Measurements from ENCODE around the gene FLCN.
"Not testable (repeated sequence)": the region's sequence is repeated elsewhere in the genome, so short reads cannot be mapped to it uniquely, and the experiment has no call there.

Gene FLCN

GRCh38 chr17:17196776-17197175, 40.2 kb downstream of the FLCN start:
- Histone ChIP-seq H3K9ac (ENCODE audit: low read length) (no peak overlapping the region), H4K20me1 (ENCODE audit: insufficient read depth, low read length) (no peaks in the 10 kb centered on the region), H3K4me1 (ENCODE audit: insufficient read depth, low read length, severe bottlenecking) (peaks cover 9% of the 10 kb centered on the region), H3K4me3 (ENCODE audit: low read depth, low read length, poor library complexity, severe bottlenecking) (no peak overlapping the region), H3K9me2 (ENCODE audit: low read depth, low read length) (no peaks in the 10 kb centered on the region), H3K4me2 (ENCODE audit: low read length) (no peak overlapping the region), H3F3A (ENCODE audit: insufficient read depth, low read length) (0 out of 2 replicates have a peak, but pooled peaks cover 3% of the 10 kb centered on the region), H3K9me3 (ENCODE audit: low read length) (no peaks in the 10 kb centered on the region), H2AFZ (ENCODE audit: low read length) (no peak overlapping the region), H3K36me3 (ENCODE audit: insufficient read depth, low read length) (peaks cover 20% of the 10 kb centered on the region), H3K79me2 (ENCODE audit: insufficient read depth, low read length) (no peaks in the 10 kb centered on the region), H3K27ac (ENCODE audit: low read depth, low read length, poor library complexity, severe bottlenecking) (no peak overlapping the region), H3K27me3 (ENCODE audit: insufficient read depth, low read length) (no peaks in the 10 kb centered on the region)
- no peak for TF ChIP-seq CTCF (IDR thresholded peaks at IDR 0.05; ENCODE audit: low read length)
- no peak for TF ChIP-seq EZH2 (IDR thresholded peaks at IDR 0.05; ENCODE audit: borderline replicate concordance, low read length)

GRCh38 chr17:17195466-17195865, 41.5 kb downstream of the FLCN start:
- H2AFZ ChIP-seq (ENCODE audit: low read length); H3K9me2 ChIP-seq (ENCODE audit: low read depth, low read length); H3K4me3 ChIP-seq (ENCODE audit: low read depth, low read length, poor library complexity, severe bottlenecking); H3K27me3 ChIP-seq (ENCODE audit: insufficient read depth, low read length); H3K79me2 ChIP-seq (ENCODE audit: insufficient read depth, low read length); H3F3A ChIP-seq (ENCODE audit: insufficient read depth, low read length); H3K4me2 ChIP-seq (ENCODE audit: low read length); H4K20me1 ChIP-seq (ENCODE audit: insufficient read depth, low read length); H3K27ac ChIP-seq (ENCODE audit: low read depth, low read length, poor library complexity, severe bottlenecking); H3K9ac ChIP-seq (ENCODE audit: low read length); H3K36me3 ChIP-seq (ENCODE audit: insufficient read depth, low read length); H3K9me3 ChIP-seq (ENCODE audit: low read length): not testable (repeated sequence)
- peaks cover 16% of the 10 kb centered on the region for H3K4me1 ChIP-seq (ENCODE audit: insufficient read depth, low read length, severe bottlenecking)

- no peak overlapping the region for H3K4me3 ChIP-seq (ENCODE audit: low read depth, low read length, poor library complexity, severe bottlenecking)
- no peak overlapping the region for H2AFZ ChIP-seq (ENCODE audit: low read length)
- no peaks in the 10 kb centered on the region for H3K27me3 ChIP-seq (ENCODE audit: insufficient read depth, low read length)
- peaks cover 20% of the 10 kb centered on the region for H3K36me3 ChIP-seq (ENCODE audit: insufficient read depth, low read length)
- H3K79me2 ChIP-seq (ENCODE audit: insufficient read depth, low read length) = no peaks in the 10 kb centered on the region
- no peak overlapping the region for H3K27ac ChIP-seq (ENCODE audit: low read depth, low read length, poor library complexity, severe bottlenecking)
- peaks cover 16% of the 10 kb centered on the region for H3K4me1 ChIP-seq (ENCODE audit: insufficient read depth, low read length, severe bottlenecking)
- H3K9me2 ChIP-seq (ENCODE audit: low read depth, low read length) = no peaks in the 10 kb centered on the region
- H3K9me3 ChIP-seq (ENCODE audit: low read length) = no peaks in the 10 kb centered on the region
- H3F3A ChIP-seq (ENCODE audit: insufficient read depth, low read length) = peaks cover 7% of the 10 kb centered on the region; the same call in 1 of the 2 replicates
- H3K9ac ChIP-seq (ENCODE audit: low read length) = no peak overlapping the region
- H3K4me2 ChIP-seq (ENCODE audit: low read length) = no peak overlapping the region
- TF ChIP-seq CTCF (IDR thresholded peaks at IDR 0.05; ENCODE audit: low read length) (no peak), EZH2 (IDR thresholded peaks at IDR 0.05; ENCODE audit: borderline replicate concordance, low read length) (no peak)
- no peaks in the 10 kb centered on the region for H4K20me1 ChIP-seq (ENCODE audit: insufficient read depth, low read length)
Measured at GRCh38 chr17:17191961-17192381, 45.0 kb downstream of the FLCN start.

GRCh38 chr17:17191346-17191792, 45.6 kb downstream of the FLCN start:
- Histone ChIP-seq H3K4me3 (ENCODE audit: low read depth, low read length, poor library complexity, severe bottlenecking) (no peak overlapping the region), H3K9me2 (ENCODE audit: low read depth, low read length) (no peaks in the 10 kb centered on the region), H3K4me1 (ENCODE audit: insufficient read depth, low read length, severe bottlenecking) (peaks cover 16% of the 10 kb centered on the region), H3K27ac (ENCODE audit: low read depth, low read length, poor library complexity, severe bottlenecking) (no peak overlapping the region), H3K9me3 (ENCODE audit: low read length) (no peaks in the 10 kb centered on the region), H3K27me3 (ENCODE audit: insufficient read depth, low read length) (no peaks in the 10 kb centered on the region), H3K79me2 (ENCODE audit: insufficient read depth, low read length) (no peaks in the 10 kb centered on the region), H3K9ac (ENCODE audit: low read length) (no peak overlapping the region), H4K20me1 (ENCODE audit: insufficient read depth, low read length) (no peaks in the 10 kb centered on the region), H3K4me2 (ENCODE audit: low read length) (no peak overlapping the region), H3K36me3 (ENCODE audit: insufficient read depth, low read length) (peaks cover 23% of the 10 kb centered on the region), H3F3A (ENCODE audit: insufficient read depth, low read length) (peaks cover 4% of the 10 kb centered on the region; the same call in 1 of the 2 replicates), H2AFZ (ENCODE audit: low read length) (no peak overlapping the region)
- TF ChIP-seq EZH2 (IDR thresholded peaks at IDR 0.05; ENCODE audit: borderline replicate concordance, low read length) (no peak), CTCF (IDR thresholded peaks at IDR 0.05; ENCODE audit: low read length) (no peak)

All from OCI-LY1 (cell line).